ENCODE measurements around the gene CLIP1.
"Not testable (repeated sequence)": the region's sequence is repeated elsewhere in the genome, so short reads cannot be mapped to it uniquely, and the experiment has no call there.

CLIP1 gene

GRCh38 chr12:122394626-122395194, 27.8 kb downstream of the CLIP1 start:
- no peak for DNase-seq

- DNase-seq = no peak
These were observed 28.7 kb downstream of the CLIP1 start for GRCh38 chr12:122393817-122394216.

- DNase-seq = no peak
These were observed 30.1 kb downstream of the CLIP1 start for GRCh38 chr12:122392411-122392810.

- no peak for DNase-seq
These were observed 32.8 kb downstream of the CLIP1 start for GRCh38 chr12:122389677-122390076.

- no peak for DNase-seq
These were observed 34.6 kb downstream of the CLIP1 start for GRCh38 chr12:122387887-122388286.

GRCh38 chr12:122385171-122386016, 37.1 kb downstream of the CLIP1 start:
- DNase-seq = no peak

- DNase-seq = no peak
These were observed 39.5 kb downstream of the CLIP1 start for GRCh38 chr12:122382919-122383350.

- no peak for DNase-seq
These were observed 41.4 kb downstream of the CLIP1 start for GRCh38 chr12:122381021-122381420.

GRCh38 chr12:122376751-122377150, 45.7 kb downstream of the CLIP1 start:
- DNase-seq = not testable (repeated sequence)

GRCh38 chr12:122374707-122375106, 47.8 kb downstream of the CLIP1 start:
- DNase-seq = no peak

- no peak for DNase-seq
These were observed 50.9 kb downstream of the CLIP1 start for GRCh38 chr12:122371475-122372045.

- DNase-seq = peak; percentile 6
These were observed 54.0 kb downstream of the CLIP1 start for GRCh38 chr12:122368361-122369073.

GRCh38 chr12:122367632-122368031, 54.8 kb downstream of the CLIP1 start:
- DNase-seq = not testable (repeated sequence)

- no peak for DNase-seq
These were observed 55.6 kb downstream of the CLIP1 start for GRCh38 chr12:122366685-122367475.

GRCh38 chr12:122365226-122365625, 57.2 kb downstream of the CLIP1 start:
- DNase-seq = not testable (repeated sequence)

- no peak for DNase-seq
These were observed 58.7 kb downstream of the CLIP1 start for GRCh38 chr12:122363782-122364181.

GRCh38 chr12:122362755-122363154, 59.7 kb downstream of the CLIP1 start:
- DNase-seq = no peak

- not testable (repeated sequence) for DNase-seq
These were observed 64.1 kb downstream of the CLIP1 start for GRCh38 chr12:122358403-122358802.

GRCh38 chr12:122357536-122357935, 64.9 kb downstream of the CLIP1 start:
- not testable (repeated sequence) for DNase-seq

GRCh38 chr12:122356991-122357390, 65.5 kb downstream of the CLIP1 start:
- not testable (repeated sequence) for DNase-seq

GRCh38 chr12:122356192-122356635, 66.3 kb downstream of the CLIP1 start:
- DNase-seq = peak; percentile 57

GRCh38 chr12:122355706-122356105, 66.8 kb downstream of the CLIP1 start:
- no peak for DNase-seq
